Panc1 (cell line): ENCODE data around the gene FER1L5. TPM values are rescaled to one million over a fixed set of nuclear protein-coding genes. Genes with fewer than 3 reads are reported as not detected.

Source experiments
- ATAC-seq: fragments of 200-7000 bp; cut with Tn5 transposase; 2 replicates; pipeline ENCODE4 v1.9.1; 2020; ENCODE audit warnings: mild to moderate bottlenecking, moderate library complexity
- BruUV-seq: library from RNA; stranded (reverse); fragments of 400-500 nt; replicated peaks from 2 replicates; lab custom pipeline; 2021; lab: Mats Ljungman, UMichigan
- CTCF ChIA-PET: fragments of 300-600 bp; sonication (Branson Sonifier 250); formaldehyde crosslinking; loops from one replicate; lab custom pipeline; 2022; ENCODE audit warnings: antibody characterized with exemption; lab: Charles Lee
- POLR2A ChIA-PET: fragments of 300-600 bp; sonication (Branson Sonifier 250); formaldehyde crosslinking; loops from one replicate; lab custom pipeline; 2022; ENCODE audit warnings: antibody characterized with exemption; lab: Charles Lee
- DNase-seq: peaks from one replicate; pipeline ENCODE4 v3.0.0-alpha.2; 2010; ENCODE audit warnings: low read depth, low spot score
- H3K27ac ChIP-seq: 2 replicates; pipeline ENCODE4 v1.5.1; 2011; ENCODE audit warnings: mild to moderate bottlenecking, low read length, inconsistent platforms
- H3K27me3 ChIP-seq: fragments of 200-500 bp; sonication (Bioruptor generic); 2 replicates; pipeline ENCODE4 v1.6.0; 2014; ENCODE audit warnings: low read length, inconsistent platforms; ENCODE audit not compliant: control insufficient read depth, insufficient read depth
- H3K36me3 ChIP-seq: fragments of 200-500 bp; sonication (Bioruptor generic); 2 replicates; pipeline ENCODE4 v1.5.1; 2014; ENCODE audit warnings: inconsistent platforms, mild to moderate bottlenecking, low read length, moderate library complexity; ENCODE audit not compliant: control insufficient read depth, insufficient read depth
- H3K4me1 ChIP-seq: 2 replicates; pipeline ENCODE4 v1.5.1; 2011; ENCODE audit warnings: inconsistent platforms, mild to moderate bottlenecking, low read length, moderate library complexity; ENCODE audit not compliant: control insufficient read depth, insufficient read depth
- H3K4me3 ChIP-seq, 2 experiments: 2 replicates each; pipeline ENCODE4 v1.5.1; 2011 to 2012; ENCODE audit warnings: low read depth in 2 of 2, low read length in 2 of 2, mild to moderate bottlenecking in 2 of 2, inconsistent platforms in 1 of 2, moderate library complexity in 1 of 2
- H3K9me3 ChIP-seq: fragments of 200-500 bp; sonication (Bioruptor generic); 2 replicates; pipeline ENCODE4 v1.5.1; 2014; ENCODE audit warnings: low read depth, mild to moderate bottlenecking, inconsistent platforms, low read length, moderate library complexity; ENCODE audit not compliant: control insufficient read depth, insufficient read depth
- CTCF ChIP-seq: fragments of 450-650 bp; IDR thresholded peaks from 2 replicates; pipeline ENCODE4 v1.5.1; 2017; ENCODE audit warnings: mild to moderate bottlenecking
- POLR2AphosphoS5 ChIP-seq: IDR thresholded peaks from 2 replicates; pipeline ENCODE4 v1.6.1; 2012; ENCODE audit warnings: mild to moderate bottlenecking, low read depth, low read length, moderate library complexity
- REST ChIP-seq, 2 experiments: IDR thresholded peaks; 2 replicates each; pipeline ENCODE4 v1.6.1; 2011 to 2012; ENCODE audit warnings: low read depth in 2 of 2, control low read depth in 1 of 2, low read length in 1 of 2, mild to moderate bottlenecking in 1 of 2, moderate library complexity in 1 of 2; ENCODE audit not compliant: insufficient read depth in 1 of 2
- SIN3A ChIP-seq: IDR thresholded peaks from 2 replicates; pipeline ENCODE4 v1.6.1; 2012; ENCODE audit warnings: low read depth, mild to moderate bottlenecking, low read length, moderate library complexity, borderline replicate concordance; ENCODE audit not compliant: insufficient read depth
- TCF7L2 ChIP-seq: IDR thresholded peaks from 2 replicates; pipeline ENCODE4 v1.6.1; 2011; ENCODE audit warnings: mild to moderate bottlenecking, low read depth, low read length, inconsistent platforms
- in situ Hi-C: cut with HindIII; loops from 2 replicates; pipeline ENCODE4 v1.10.0; 2016; ENCODE audit warnings: low sequenced_read_pairs, low pct_unique_long_range_greater_than_20kb
- intact Hi-C: fragments of 100-400 bp; cut with micrococcal nuclease; formaldehyde crosslinking; loops from one replicate; pipeline ENCODE4 v1.10.0; 2022; ENCODE audit not compliant: unreplicated experiment
- total RNA-seq: library from RNA; stranded (reverse); gene quantifications from one replicate; pipeline ENCODE4 v1.2.1, GENCODE V29; 2021; ENCODE audit not compliant: unreplicated experiment

FER1L5 gene
- total RNA-seq, 1 experiment from 2014 or later: not detected

- BruUV-seq: no TSS peak
- Histone ChIP-seq H3K4me1 (no peaks in the 10 kb centered on the region), H3K27ac (no peak overlapping the region), H3K4me3 (no peak overlapping the region), H3K36me3 (peaks cover 33% of the 10 kb centered on the region), H3K9me3 (no peaks in the 10 kb centered on the region), H3K27me3 (no peaks in the 10 kb centered on the region)
- TF ChIP-seq CTCF: no peak
- TF ChIP-seq SIN3A: no peak
- TF ChIP-seq POLR2AphosphoS5: no peak
- no peak for TF ChIP-seq TCF7L2
- TF ChIP-seq REST (IDR thresholded peaks at IDR 0.05; ENCODE audit: insufficient read depth in 1 of 2, low read depth in 2 of 2, low read length in 1 of 2): no peak
- ATAC-seq (peak; percentile 30; the same call in 1 of the 2 replicates), DNase-seq (no peak)
- CTCF ChIA-PET: no interaction called here
- POLR2A ChIA-PET: no interaction called here
- intact Hi-C loops: no loop called here
- in situ Hi-C loops: no loop called here
Measured at GRCh38 chr2:96601382-96602292, 40.9 kb upstream of the FER1L5 start.

- DNase-seq (no peak), ATAC-seq (no peak)
- no peak overlapping the region for H3K4me3 ChIP-seq
- no TSS peak for BruUV-seq
- peaks cover 30% of the 10 kb centered on the region for H3K36me3 ChIP-seq
- no peaks in the 10 kb centered on the region for H3K27me3 ChIP-seq
- in situ Hi-C loops: no loop called here
- intact Hi-C loops: no loop called here
- TF ChIP-seq POLR2AphosphoS5 (no peak), SIN3A (no peak), TCF7L2 (no peak), REST (IDR thresholded peaks at IDR 0.05; ENCODE audit: insufficient read depth in 1 of 2, low read depth in 2 of 2, low read length in 1 of 2) (no peak), CTCF (no peak)
- no peak overlapping the region for H3K27ac ChIP-seq
- CTCF ChIA-PET: no interaction called here
- no peaks in the 10 kb centered on the region for H3K4me1 ChIP-seq
- H3K9me3 ChIP-seq: no peaks in the 10 kb centered on the region
- POLR2A ChIA-PET: no interaction called here
Measured at GRCh38 chr2:96602330-96602823, 40.2 kb upstream of the FER1L5 start.
